ENCODE results near the gene NHERF1.

Gene NHERF1

DNA sequence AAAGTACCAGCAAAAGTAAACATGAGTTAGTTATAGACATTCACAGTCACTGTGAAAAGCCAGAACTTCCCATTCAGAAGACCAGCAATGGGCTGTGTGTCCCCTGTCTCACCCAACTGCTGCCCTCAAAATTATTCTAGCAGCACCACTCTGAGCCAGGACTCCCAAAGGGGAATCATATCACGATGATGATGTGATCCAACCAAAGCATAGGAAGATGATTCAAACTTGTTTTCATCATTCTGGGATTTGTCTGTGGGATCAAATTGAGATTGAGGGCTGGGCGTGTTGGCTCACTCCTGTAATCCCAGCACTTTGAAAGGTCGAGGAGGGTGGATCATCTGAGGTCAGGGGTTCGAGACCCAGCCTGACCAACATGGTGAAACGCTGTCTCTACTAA, 34.1 kb downstream of the NHERF1 start:
- TF ChIP-seq, protein P1, sequence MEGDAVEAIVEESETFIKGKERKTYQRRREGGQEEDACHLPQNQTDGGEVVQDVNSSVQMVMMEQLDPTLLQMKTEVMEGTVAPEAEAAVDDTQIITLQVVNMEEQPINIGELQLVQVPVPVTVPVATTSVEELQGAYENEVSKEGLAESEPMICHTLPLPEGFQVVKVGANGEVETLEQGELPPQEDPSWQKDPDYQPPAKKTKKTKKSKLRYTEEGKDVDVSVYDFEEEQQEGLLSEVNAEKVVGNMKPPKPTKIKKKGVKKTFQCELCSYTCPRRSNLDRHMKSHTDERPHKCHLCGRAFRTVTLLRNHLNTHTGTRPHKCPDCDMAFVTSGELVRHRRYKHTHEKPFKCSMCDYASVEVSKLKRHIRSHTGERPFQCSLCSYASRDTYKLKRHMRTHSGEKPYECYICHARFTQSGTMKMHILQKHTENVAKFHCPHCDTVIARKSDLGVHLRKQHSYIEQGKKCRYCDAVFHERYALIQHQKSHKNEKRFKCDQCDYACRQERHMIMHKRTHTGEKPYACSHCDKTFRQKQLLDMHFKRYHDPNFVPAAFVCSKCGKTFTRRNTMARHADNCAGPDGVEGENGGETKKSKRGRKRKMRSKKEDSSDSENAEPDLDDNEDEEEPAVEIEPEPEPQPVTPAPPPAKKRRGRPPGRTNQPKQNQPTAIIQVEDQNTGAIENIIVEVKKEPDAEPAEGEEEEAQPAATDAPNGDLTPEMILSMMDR (conservative IDR thresholded peaks at IDR 0.05; ENCODE audit: low read depth, low read length) = no peak

DNA sequence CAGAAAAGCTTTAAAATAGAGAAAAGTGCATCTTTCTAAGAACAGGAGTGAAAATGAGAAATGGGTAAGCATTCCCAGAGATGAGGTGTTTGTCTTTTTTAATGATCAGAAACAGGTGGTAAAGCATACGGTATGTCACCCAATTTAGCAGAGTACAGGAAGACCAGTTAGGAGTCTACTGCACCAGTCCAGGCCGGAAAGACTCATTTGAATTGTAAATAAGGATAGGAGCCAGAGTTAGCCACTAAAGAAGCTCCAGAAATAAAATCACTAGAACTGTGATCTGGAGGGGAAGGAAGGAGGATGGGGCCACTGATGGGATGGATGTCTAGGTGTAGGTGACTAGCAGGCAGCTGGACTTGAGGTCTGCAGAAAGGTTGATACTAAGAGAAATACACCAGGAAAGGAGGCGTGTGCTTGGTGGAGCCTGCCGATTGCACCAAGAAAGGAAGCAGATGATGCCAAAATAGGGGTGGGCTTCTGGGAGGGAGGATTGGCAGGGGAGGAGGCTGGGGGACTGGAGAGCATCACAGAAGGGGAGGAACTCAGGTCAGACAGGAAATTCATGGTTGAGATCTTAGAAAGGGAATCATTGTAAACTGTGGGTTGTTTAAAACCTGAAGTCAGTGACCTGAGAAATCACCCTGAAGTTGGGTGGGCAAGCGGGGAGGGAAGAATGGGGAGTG, 35.8 kb downstream of the NHERF1 start:
- no peak overlapping the region for H3K4me3 ChIP-seq (ENCODE audit: low read depth, low read length)
- DNase-seq (ENCODE audit: low read depth) = no peak
- TF ChIP-seq, protein P1 (conservative IDR thresholded peaks at IDR 0.05; ENCODE audit: low read depth, low read length) = no peak

More for the DNA sequence above, 34.1 kb downstream of the NHERF1 start:
- H3K4me3 ChIP-seq (ENCODE audit: low read depth, low read length) = no peak overlapping the region
- DNase-seq (ENCODE audit: low read depth) = no peak

DNA sequence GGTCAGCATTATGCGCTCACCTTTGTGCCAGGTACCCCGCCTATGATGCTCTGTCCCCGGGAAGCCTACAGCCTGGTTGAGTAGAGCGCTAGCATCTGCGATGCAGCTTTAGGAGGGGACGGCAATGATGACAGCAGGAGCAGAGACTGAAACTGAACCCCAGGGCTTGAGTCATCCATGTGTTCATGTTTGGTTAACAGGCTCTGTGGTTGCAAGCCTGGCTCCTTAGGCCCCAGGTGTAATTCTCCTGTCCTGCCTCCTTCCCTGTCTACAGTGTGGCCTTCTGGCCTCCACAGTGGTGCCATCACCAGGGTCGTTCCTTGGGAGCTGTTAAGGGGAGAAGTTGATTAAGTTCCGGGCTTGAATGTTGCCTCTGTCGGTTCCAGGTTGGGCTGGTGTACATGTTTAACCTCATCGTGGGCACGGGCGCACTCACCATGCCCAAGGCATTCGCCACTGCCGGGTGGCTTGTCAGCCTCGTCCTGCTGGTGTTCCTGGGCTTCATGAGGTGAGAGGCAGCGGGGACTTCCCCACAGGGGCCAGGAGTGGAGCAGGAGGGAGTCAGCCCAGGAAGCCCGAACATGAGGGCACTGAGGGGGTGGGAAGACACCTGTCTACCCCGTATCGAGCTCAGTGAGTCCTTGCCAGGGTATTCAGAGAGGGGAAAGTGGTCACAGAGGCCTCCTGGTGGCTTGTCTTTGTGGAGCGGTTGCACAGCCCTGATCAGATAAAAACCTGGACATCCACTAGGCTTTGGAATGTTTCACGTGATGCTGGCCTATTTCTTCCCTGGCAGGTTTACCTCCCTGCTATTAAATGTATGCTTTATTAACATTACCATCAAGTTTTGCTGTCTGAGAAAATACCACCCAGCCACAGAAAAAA, 36.9 kb downstream of the NHERF1 start:
- H3K4me3 ChIP-seq (ENCODE audit: low read depth, low read length) = no peak overlapping the region
- no peak for DNase-seq (ENCODE audit: low read depth)
- TF ChIP-seq, protein P1 (conservative IDR thresholded peaks at IDR 0.05; ENCODE audit: low read depth, low read length) = peak; percentile 36

DNA sequence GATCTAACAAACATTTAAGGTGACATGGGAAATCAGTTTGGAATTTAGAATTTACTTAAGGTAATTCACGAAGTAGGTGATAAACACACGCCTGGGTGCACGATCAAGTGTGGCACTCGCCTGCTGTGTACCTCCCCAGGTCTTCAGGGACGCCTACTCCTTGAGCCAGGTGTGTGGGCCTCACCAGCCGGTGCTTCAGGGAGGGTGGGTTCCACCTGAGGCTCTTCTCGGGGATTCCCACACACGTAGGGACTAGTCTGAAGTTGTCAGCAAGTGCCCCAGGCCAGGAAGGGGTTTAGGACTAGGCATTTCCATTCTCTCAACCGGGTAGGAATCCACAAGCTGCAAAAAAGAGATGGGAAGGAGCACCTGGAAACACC, 37.5 kb downstream of the NHERF1 start:
- TF ChIP-seq, protein P1 (conservative IDR thresholded peaks at IDR 0.05; ENCODE audit: low read depth, low read length) = no peak
- H3K4me3 ChIP-seq (ENCODE audit: low read depth, low read length) = no peak overlapping the region
- DNase-seq (ENCODE audit: low read depth) = no peak

DNA sequence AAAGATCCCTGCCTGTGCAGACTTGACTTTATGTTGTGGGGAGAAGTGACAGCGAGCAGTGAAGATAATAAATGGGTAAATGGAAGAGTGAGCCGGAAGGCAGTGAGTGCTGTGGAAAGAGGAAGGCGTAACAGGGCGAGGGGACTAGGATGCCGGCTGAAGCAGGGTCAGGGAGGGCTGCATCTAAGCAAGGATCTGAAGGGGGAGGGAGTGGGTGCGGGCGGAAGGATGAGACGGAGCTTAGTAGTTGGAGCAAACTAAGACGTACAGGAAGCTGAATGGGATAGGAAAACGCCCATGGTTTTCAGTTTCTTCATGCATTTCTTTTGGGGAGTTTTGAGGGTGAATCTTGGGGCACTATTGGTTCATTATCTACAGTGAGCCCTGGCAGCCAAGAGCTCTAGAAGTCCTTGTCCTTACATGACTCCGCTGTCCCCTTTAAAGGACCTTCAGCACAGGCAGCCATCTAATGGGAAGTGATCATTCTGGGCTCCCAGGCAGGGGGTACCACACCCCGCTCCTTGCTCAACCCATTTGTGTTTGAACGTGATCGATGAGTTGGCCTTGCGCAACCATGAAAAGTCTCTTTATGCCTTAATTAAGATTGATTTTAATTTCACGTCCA, 38.1 kb downstream of the NHERF1 start:
- DNase-seq (ENCODE audit: low read depth) = no peak
- no peak overlapping the region for H3K4me3 ChIP-seq (ENCODE audit: low read depth, low read length)
- TF ChIP-seq, protein P1 (conservative IDR thresholded peaks at IDR 0.05; ENCODE audit: low read depth, low read length) = no peak

DNA sequence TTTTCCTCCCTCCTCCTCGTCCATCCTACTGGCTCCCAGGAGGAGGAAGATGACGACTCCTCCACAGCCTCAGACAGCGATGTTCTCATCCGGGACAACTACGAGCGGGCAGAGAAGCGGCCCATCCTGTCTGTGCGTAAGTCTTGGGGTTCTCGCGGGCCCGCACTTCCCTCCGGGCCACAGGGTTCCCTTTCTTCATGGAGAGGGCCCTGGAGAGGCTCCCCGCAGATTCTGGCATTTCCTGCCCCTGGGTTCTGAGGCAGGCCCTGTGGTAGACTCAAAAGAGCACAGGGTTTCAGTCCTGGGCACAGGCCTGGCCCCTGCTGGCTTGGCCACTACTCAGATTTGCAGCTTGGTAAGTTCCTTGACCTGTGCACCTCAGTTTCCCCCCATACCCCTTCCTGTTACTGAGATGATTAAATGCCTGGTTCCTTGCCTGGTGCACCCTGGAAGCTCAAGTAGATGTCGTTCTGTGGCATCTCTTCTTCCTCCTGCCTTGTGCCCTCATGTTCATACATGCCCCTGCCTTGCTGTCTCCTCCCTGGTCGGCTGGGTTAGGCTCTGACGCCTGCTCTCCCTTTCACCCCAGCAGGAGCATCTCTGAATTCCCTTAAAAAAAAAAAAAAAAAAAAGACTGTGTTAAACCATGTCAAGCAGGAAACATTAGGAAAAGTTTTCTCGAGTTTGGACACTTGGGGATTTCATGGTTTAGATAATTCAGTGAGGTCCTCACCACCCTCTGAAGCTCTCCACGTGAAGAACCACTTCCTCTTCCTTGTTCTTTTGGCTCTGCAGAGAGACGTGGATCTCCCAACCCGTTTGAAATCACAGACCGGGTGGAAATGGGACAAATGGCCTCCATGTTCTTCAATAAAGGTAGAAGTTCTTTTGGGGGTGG, 42.0 kb downstream of the NHERF1 start:
- no peak overlapping the region for H3K4me3 ChIP-seq (ENCODE audit: low read depth, low read length)
- TF ChIP-seq, protein P1 (conservative IDR thresholded peaks at IDR 0.05; ENCODE audit: low read depth, low read length) = no peak
- DNase-seq (ENCODE audit: low read depth) = no peak

Measured in choroid plexus epithelial cell (primary cell).